IMR-90 (cell line): ENCODE data around the gene TPR. TPM values are rescaled to one million over a fixed set of nuclear protein-coding genes. Genes with fewer than 3 reads are reported as not detected.

ENCODE experiments used
- ATAC-seq: fragments of 200-7000 bp; cut with Tn5 transposase; 2 replicates; pipeline ENCODE4 v1.9.1; 2020; ENCODE audit warnings: low read depth, mild to moderate bottlenecking, moderate library complexity
- BruUV-seq: library from RNA; stranded (reverse); fragments of 400-500 nt; replicated peaks from 2 replicates; lab custom pipeline; 2021; lab: Mats Ljungman, UMichigan
- CTCF ChIA-PET: fragments of 300-600 bp; formaldehyde crosslinking; extraction: SDS; loops from one replicate; lab custom pipeline; 2021; ENCODE audit warnings: antibody characterized with exemption; lab: Yijun Ruan, JAX
- POLR2A ChIA-PET: fragments of 300-600 bp; sonication (Branson Sonifier 250); formaldehyde crosslinking; loops from one replicate; lab custom pipeline; 2022; ENCODE audit warnings: antibody characterized with exemption; ENCODE audit not compliant: unreplicated experiment; lab: Charles Lee
- DNase-seq: peaks from one replicate; pipeline ENCODE4 v3.0.0; 2013
- H2AFZ ChIP-seq: replicated peaks from 2 replicates; pipeline ENCODE3; 2013; ENCODE audit warnings: low read length, mild to moderate bottlenecking; ENCODE audit not compliant: poor library complexity
- H2AK5ac ChIP-seq: 2 replicates; pipeline ENCODE4 v1.6.1; 2013; ENCODE audit warnings: low read depth, low read length, inconsistent platforms
- H2AK9ac ChIP-seq: replicated peaks from 2 replicates; pipeline ENCODE3; 2013; ENCODE audit warnings: mild to moderate bottlenecking, low read depth, low read length, moderate library complexity; ENCODE audit not compliant: poor library complexity
- H2BK120ac ChIP-seq: 2 replicates; pipeline ENCODE4 v1.6.1; 2013; ENCODE audit warnings: low read depth, low read length, inconsistent platforms
- H2BK15ac ChIP-seq: 3 replicates; pipeline ENCODE4 v1.6.1; 2013; ENCODE audit warnings: low read depth, low read length, inconsistent platforms
- H2BK20ac ChIP-seq: 2 replicates; pipeline ENCODE4 v1.6.1; 2013; ENCODE audit warnings: low read depth, mild to moderate bottlenecking, inconsistent platforms, low read length, moderate library complexity
- H2BK5ac ChIP-seq: 2 replicates; pipeline ENCODE4 v1.6.1; 2013; ENCODE audit warnings: mild to moderate bottlenecking, low read depth, low read length, inconsistent platforms; ENCODE audit not compliant: poor library complexity, severe bottlenecking
- H3K14ac ChIP-seq: replicated peaks from 2 replicates; pipeline ENCODE4 v1.6.1; 2013; ENCODE audit warnings: low read depth, low read length, inconsistent platforms
- H3K18ac ChIP-seq: 2 replicates; pipeline ENCODE4 v1.6.1; 2013; ENCODE audit warnings: low read depth, low read length, control low read depth
- H3K23ac ChIP-seq: 2 replicates; pipeline ENCODE4 v1.6.1; 2013; ENCODE audit warnings: low read depth, low read length, inconsistent platforms
- H3K27ac ChIP-seq: 2 replicates; pipeline ENCODE4 v1.5.1; 2013; ENCODE audit warnings: mild to moderate bottlenecking, control low read depth, low read length; ENCODE audit not compliant: insufficient read depth
- H3K27me3 ChIP-seq: 2 replicates; pipeline ENCODE4 v1.6.1; 2013; ENCODE audit warnings: low read length; ENCODE audit not compliant: control insufficient read depth, insufficient read depth
- H3K36me3 ChIP-seq: 2 replicates; pipeline ENCODE4 v1.6.1; 2013; ENCODE audit warnings: low read length, mixed read lengths; ENCODE audit not compliant: control insufficient read depth, insufficient read depth
- H3K4ac ChIP-seq: 2 replicates; pipeline ENCODE4 v1.6.1; 2013; ENCODE audit warnings: low read depth, low read length, inconsistent platforms
- H3K4me1 ChIP-seq: 2 replicates; pipeline ENCODE4 v1.6.1; 2013; ENCODE audit warnings: low read length, mixed read lengths; ENCODE audit not compliant: control insufficient read depth, insufficient read depth
- H3K4me2 ChIP-seq: 2 replicates; pipeline ENCODE4 v1.6.1; 2013; ENCODE audit warnings: low read depth, mild to moderate bottlenecking, control low read depth, low read length, moderate library complexity
- H3K4me3 ChIP-seq: 2 replicates; pipeline ENCODE4 v1.5.1; 2013; ENCODE audit warnings: low read depth, mild to moderate bottlenecking, control low read depth, low read length, moderate library complexity; ENCODE audit not compliant: insufficient read depth
- H3K56ac ChIP-seq: 2 replicates; pipeline ENCODE4 v1.6.1; 2013; ENCODE audit warnings: low read length, inconsistent platforms; ENCODE audit not compliant: insufficient read depth; ENCODE audit errors: extremely low read depth
- H3K79me1 ChIP-seq, 2 experiments: 2 replicates each; pipeline ENCODE4 v1.6.1; 2013; ENCODE audit warnings: low read length in 2 of 2, inconsistent platforms in 1 of 2, low read depth in 1 of 2
- H3K9ac ChIP-seq: 2 replicates; pipeline ENCODE4 v1.6.1; 2013; ENCODE audit warnings: low read depth, low read length, control low read depth
- H3K9me1 ChIP-seq: 2 replicates; pipeline ENCODE4 v1.6.1; 2013; ENCODE audit warnings: low read length, inconsistent platforms; ENCODE audit not compliant: insufficient read depth
- H3K9me3 ChIP-seq: 2 replicates; pipeline ENCODE4 v1.6.1; 2013; ENCODE audit warnings: low read length; ENCODE audit not compliant: control insufficient read depth, insufficient read depth
- H4K20me1 ChIP-seq: 2 replicates; pipeline ENCODE4 v1.6.1; 2013; ENCODE audit warnings: low read length, inconsistent platforms; ENCODE audit not compliant: insufficient read depth
- H4K5ac ChIP-seq: 2 replicates; pipeline ENCODE4 v1.6.1; 2013; ENCODE audit warnings: mild to moderate bottlenecking, low read depth, low read length, control low read depth
- H4K8ac ChIP-seq, 2 experiments: 2 replicates each; pipeline ENCODE4 v1.6.1; 2013; ENCODE audit warnings: low read depth in 2 of 2, low read length in 2 of 2, control low read depth in 1 of 2, inconsistent platforms in 1 of 2
- H4K91ac ChIP-seq: 2 replicates; pipeline ENCODE4 v1.6.1; 2013; ENCODE audit warnings: low read depth, low read length, inconsistent platforms; ENCODE audit not compliant: insufficient read depth
- BHLHE40 ChIP-seq: fragments of 150-350 bp; IDR thresholded peaks from 2 replicates; pipeline ENCODE4 v1.6.1; 2016; ENCODE audit warnings: mild to moderate bottlenecking, low read depth, low read length
- CHD1 ChIP-seq: IDR thresholded peaks from 2 replicates; pipeline ENCODE4 v1.6.1; 2012; ENCODE audit warnings: low read depth, low read length, improper control_type of control experiment
- FOS ChIP-seq: fragments of 150-350 bp; IDR thresholded peaks from 2 replicates; pipeline ENCODE4 v1.6.1; 2016; ENCODE audit warnings: low read depth, low read length
- RAD21 ChIP-seq: IDR thresholded peaks from 2 replicates; pipeline ENCODE4 v1.6.1; 2012; ENCODE audit warnings: low read length, improper control_type of control experiment
- SMC3 ChIP-seq: fragments of 150-350 bp; IDR thresholded peaks from 2 replicates; pipeline ENCODE4 v1.6.1; 2016; ENCODE audit warnings: low read depth, mild to moderate bottlenecking, antibody characterized with exemption, low read length, moderate library complexity
- WGBS, 2 experiments: methylation state at CpG; one replicate each; pipeline versions ENCODE4 v1.1.5 to v1.1.7; 2013; ENCODE audit warnings: missing lambda C conversion rate in 2 of 2; ENCODE audit not compliant: insufficient read length in 1 of 2; ENCODE audit errors: extremely low coverage in 2 of 2; 5-methylcytosine and 5-hydroxymethylcytosine counted together
- dilution Hi-C: fragments of 300-500 bp; cut with HindIII; formaldehyde crosslinking; loops from one replicate; pipeline ENCODE4 v1.14.3; 2018; ENCODE audit warnings: low sequenced_read_pairs; ENCODE audit not compliant: unreplicated experiment
- in situ Hi-C: fragments of 300-500 bp; cut with MboI; formaldehyde crosslinking; loops from 3 replicates; pipeline ENCODE4 v1.14.3; 2019; ENCODE audit warnings: low sequenced_read_pairs, inconsistent platforms, mixed read lengths
- intact Hi-C: fragments of 100-400 bp; cut with micrococcal nuclease; formaldehyde crosslinking; loops from 2 replicates; pipeline ENCODE4 v1.10.0; 2022
- polyA plus RNA-seq, 3 experiments: library from polyadenylated mRNA; depleted of rRNA; stranded (reverse); fragments of >200 nt; gene quantifications; 2 replicates each; pipeline ENCODE4 v1.2.3, GENCODE V29; 2012; ENCODE audit warnings: low replicate concordance in 1 of 3
- total RNA-seq: library from RNA; depleted of rRNA; stranded (reverse); fragments of >200 nt; gene quantifications from 2 replicates; pipeline ENCODE4 v1.2.3, GENCODE V29; 2012

Gene TPR
- total and polyA plus RNA-seq, 2 of the 4 experiments (the other 2 are of a cell fraction) = 38.2 to 60.4 TPM

DNA sequence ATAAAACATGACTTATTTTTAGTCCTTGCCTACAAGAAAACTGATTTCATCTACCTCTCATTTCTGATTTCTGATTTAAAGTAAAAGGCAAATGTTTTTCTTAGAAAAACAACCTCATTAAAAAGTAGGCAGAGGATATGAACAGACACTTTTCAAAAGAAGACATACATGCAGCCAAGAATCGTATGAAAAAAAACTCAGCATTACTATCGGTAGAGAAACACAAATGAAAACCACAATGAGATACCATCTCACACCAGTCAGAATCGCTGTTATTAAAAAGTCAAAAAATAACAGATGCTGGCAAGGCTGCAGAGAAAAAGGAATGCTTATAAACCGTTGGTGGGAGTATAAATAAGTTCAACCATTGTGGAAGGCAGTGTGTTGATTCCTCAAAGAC is 16.8 kb upstream of the TPR start:
- Histone ChIP-seq H2BK15ac (no peak overlapping the region), H3K27ac (no peak overlapping the region), H3K27me3 (no peaks in the 10 kb centered on the region), H3K18ac (no peak overlapping the region), H2AK9ac (no peak overlapping the region), H2BK120ac (no peak overlapping the region), H3K9me1 (0 out of 2 replicates have a peak, but pooled peaks cover 3% of the 10 kb centered on the region), H3K4ac (no peak overlapping the region), H4K5ac (no peak overlapping the region), H3K36me3 (peaks cover 18% of the 10 kb centered on the region), H3K9me3 (no peaks in the 10 kb centered on the region), H3K4me1 (no peaks in the 10 kb centered on the region), H2BK20ac (no peak overlapping the region), H3K23ac (no peak overlapping the region), H3K9ac (no peak overlapping the region), H2AFZ (no peak overlapping the region), H2AK5ac (no peak overlapping the region), H3K4me2 (no peak overlapping the region), H4K20me1 (no peaks in the 10 kb centered on the region), H4K8ac (no peak overlapping the region), H3K4me3 (no peak overlapping the region), H3K56ac (no peak overlapping the region), H2BK5ac (no peak overlapping the region), H3K79me1 (peaks cover 0 to 3% of the 10 kb centered on the region in 2 experiments; a peak in 2 of 4 replicates), H4K91ac (no peak overlapping the region), H3K14ac (no peak overlapping the region)
- WGBS, 2 experiments = no CpG with 5 or more reads among the region's 4 CpGs
- dilution Hi-C loops (no loop called here), intact Hi-C loops (no loop called here), in situ Hi-C loops (no loop called here)
- BruUV-seq = no TSS peak
- POLR2A ChIA-PET = no interaction called here
- TF ChIP-seq FOS (no peak), CHD1 (no peak), BHLHE40 (no peak), RAD21 (no peak), SMC3 (no peak)
- DNase-seq (no peak), ATAC-seq (no peak)
- CTCF ChIA-PET = no interaction called here
